Body of pancreas (tissue), 4 donors: Measurements from ENCODE around the gene DUSP11.

Source experiments
- CTCF ChIP-seq, 7 experiments: fragments of 450-650 bp in 4 of 7; fragments of 200-600 bp in 3 of 7; sonication (generic) in 3 of 7; IDR thresholded peaks; one replicate each; pipeline ENCODE4 v1.5.1; 2016 to 2019; ENCODE audit warnings: antibody characterized with exemption in 7 of 7
- POLR2A ChIP-seq, 3 donors: fragments of 450-650 bp; IDR thresholded peaks; one replicate each; pipeline ENCODE4 v1.6.1; 2016; ENCODE audit warnings: antibody characterized with exemption in 3 of 3, mild to moderate bottlenecking in 2 of 3

- TF ChIP-seq CTCF (IDR thresholded peaks at IDR 0.05) (no peak), POLR2A (IDR thresholded peaks at IDR 0.05) (no peak)
These were observed 60.9 kb downstream of the DUSP11 start for GRCh38 chr2:73718851-73719621.
